ENCODE data around the gene AGPAT3.

AGPAT3 gene

DNA sequence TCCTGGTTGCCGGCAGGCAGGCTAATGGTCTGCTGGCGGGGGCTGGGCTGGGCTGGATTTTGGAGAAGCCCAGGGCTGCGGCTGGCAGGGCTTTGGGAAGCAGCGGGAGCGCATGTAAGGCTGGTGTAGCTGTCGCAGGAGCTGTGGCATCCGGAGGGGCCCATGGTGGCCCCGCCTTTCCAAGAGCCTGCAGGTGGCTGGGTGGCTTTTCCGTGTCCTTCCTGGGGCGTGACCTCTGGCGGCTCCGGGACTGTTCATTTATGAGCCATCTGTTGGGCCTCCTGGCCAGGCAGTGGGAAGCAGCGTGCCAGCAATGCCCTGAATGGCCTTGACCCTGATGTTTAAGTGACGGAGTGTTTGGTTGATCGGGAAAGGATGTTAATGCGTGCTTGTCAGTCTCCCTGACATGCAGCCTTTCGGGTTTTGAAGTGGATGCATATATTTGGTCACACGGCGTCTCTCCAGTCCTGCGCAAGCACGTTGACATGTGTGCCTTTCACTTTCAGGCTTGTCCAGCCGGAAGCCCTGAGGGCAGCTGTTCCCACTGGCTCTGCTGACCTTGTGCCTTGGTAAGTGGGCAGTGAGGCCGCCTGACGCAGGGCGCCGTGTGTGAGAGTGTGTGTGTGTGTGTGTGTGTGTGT lies 38.5 kb downstream of the AGPAT3 start:
- no peak for TF ChIP-seq CTCF (IDR thresholded peaks at IDR 0.05; ENCODE audit: insufficient read depth, low read length, poor library complexity, severe bottlenecking)
- H3K36me3 ChIP-seq (ENCODE audit: control insufficient read depth, insufficient read depth, low read length) = peaks cover 27% of the 10 kb centered on the region
- no peak overlapping the region for H3K4me3 ChIP-seq (replicated peaks; ENCODE audit: low read depth, low read length)
- no peaks in the 10 kb centered on the region for H3K27me3 ChIP-seq (replicated peaks; ENCODE audit: control insufficient read depth, insufficient read depth, low read length)
- no peak for DNase-seq (ENCODE audit: extremely low read depth, insufficient read length)

DNA sequence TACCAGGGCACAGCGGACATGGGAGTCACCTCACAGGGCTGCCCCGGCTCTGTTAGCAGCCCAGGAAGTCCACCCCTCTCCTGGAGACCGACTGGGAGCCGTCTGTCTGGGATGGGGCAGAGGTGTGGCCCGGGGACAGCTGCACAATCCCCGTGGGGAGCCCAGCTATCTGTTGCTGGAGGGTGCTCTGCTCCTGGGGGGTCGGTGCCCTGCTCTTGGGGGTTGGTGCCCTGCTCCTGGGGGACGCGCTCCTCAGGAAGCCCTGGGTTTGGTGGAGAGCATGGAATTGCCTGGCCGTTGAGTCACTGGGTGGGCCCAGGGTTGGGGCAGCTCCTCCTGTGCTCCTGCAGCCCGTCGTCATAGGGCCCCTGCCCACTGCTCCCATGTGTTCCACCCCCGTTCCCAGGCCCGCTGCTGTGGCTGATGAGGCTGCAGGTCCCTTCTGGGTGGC lies 39.3 kb downstream of the AGPAT3 start:
- TF ChIP-seq CTCF (IDR thresholded peaks at IDR 0.05; ENCODE audit: insufficient read depth, low read length, poor library complexity, severe bottlenecking) = no peak
- Histone ChIP-seq H3K36me3 (ENCODE audit: control insufficient read depth, insufficient read depth, low read length) (peaks cover 26% of the 10 kb centered on the region), H3K27me3 (replicated peaks; ENCODE audit: control insufficient read depth, insufficient read depth, low read length) (no peaks in the 10 kb centered on the region), H3K4me3 (replicated peaks; ENCODE audit: low read depth, low read length) (no peak overlapping the region)
- DNase-seq (ENCODE audit: extremely low read depth, insufficient read length) = no peak

DNA sequence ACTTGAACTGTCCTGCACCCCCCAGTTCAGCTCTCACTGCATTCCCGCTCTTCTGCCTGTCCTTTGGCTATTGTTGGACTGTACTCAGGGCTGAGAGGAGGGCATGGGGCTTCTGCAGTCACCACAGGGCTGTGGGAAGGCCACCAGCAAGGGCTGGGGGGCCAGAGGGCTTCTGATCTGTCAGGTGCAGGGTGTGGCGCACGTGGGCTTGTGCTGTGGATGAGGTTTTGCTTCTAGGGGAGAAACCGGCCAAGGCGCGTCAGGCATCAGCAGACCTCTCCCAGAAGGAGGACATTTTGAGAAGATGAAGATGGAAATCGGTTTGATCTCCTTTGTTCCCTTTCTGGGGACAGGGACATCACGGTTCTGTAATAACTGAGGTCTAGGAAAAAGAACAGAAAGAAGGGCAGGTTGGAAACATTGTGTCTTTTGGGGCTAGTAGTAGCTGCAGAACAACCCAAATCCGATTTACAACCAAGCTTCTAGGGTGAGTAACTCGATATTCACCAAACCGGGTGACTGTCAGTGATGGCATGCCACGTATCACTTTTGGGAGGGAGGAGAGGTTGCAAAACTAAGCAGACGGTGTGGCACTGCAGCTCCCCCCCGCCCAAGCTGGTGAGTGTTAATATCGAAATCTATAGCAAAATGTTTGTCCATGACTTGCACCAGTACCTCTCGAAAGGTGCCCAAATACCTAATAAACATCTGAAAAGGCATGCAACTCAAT lies 40.9 kb downstream of the AGPAT3 start:
- Histone ChIP-seq H3K4me3 (replicated peaks; ENCODE audit: low read depth, low read length) (no peak overlapping the region), H3K27me3 (replicated peaks; ENCODE audit: control insufficient read depth, insufficient read depth, low read length) (no peaks in the 10 kb centered on the region), H3K36me3 (ENCODE audit: control insufficient read depth, insufficient read depth, low read length) (peaks cover 22% of the 10 kb centered on the region)
- no peak for TF ChIP-seq CTCF (IDR thresholded peaks at IDR 0.05; ENCODE audit: insufficient read depth, low read length, poor library complexity, severe bottlenecking)
- DNase-seq (ENCODE audit: extremely low read depth, insufficient read length) = no peak

GRCh38 chr21:43906585-43907370 lies 41.8 kb downstream of the AGPAT3 start:
- TF ChIP-seq CTCF (IDR thresholded peaks at IDR 0.05; ENCODE audit: insufficient read depth, low read length, poor library complexity, severe bottlenecking) = no peak
- Histone ChIP-seq H3K27me3 (replicated peaks; ENCODE audit: control insufficient read depth, insufficient read depth, low read length) (no peaks in the 10 kb centered on the region), H3K36me3 (ENCODE audit: control insufficient read depth, insufficient read depth, low read length) (peaks cover 22% of the 10 kb centered on the region), H3K4me3 (replicated peaks; ENCODE audit: low read depth, low read length) (no peak overlapping the region)
- DNase-seq (ENCODE audit: extremely low read depth, insufficient read length) = no peak

- peaks cover 22% of the 10 kb centered on the region for H3K36me3 ChIP-seq (ENCODE audit: control insufficient read depth, insufficient read depth, low read length)
- no peak overlapping the region for H3K4me3 ChIP-seq (replicated peaks; ENCODE audit: low read depth, low read length)
- no peaks in the 10 kb centered on the region for H3K27me3 ChIP-seq (replicated peaks; ENCODE audit: control insufficient read depth, insufficient read depth, low read length)
- DNase-seq (ENCODE audit: extremely low read depth, insufficient read length) = no peak
- TF ChIP-seq CTCF (IDR thresholded peaks at IDR 0.05; ENCODE audit: insufficient read depth, low read length, poor library complexity, severe bottlenecking) = no peak
These were observed 42.7 kb downstream of the AGPAT3 start for GRCh38 chr21:43907751-43908150.

Data from GM06990 (cell line).